ENCODE data around the gene HAP1.

- TF ChIP-seq, protein P1, sequence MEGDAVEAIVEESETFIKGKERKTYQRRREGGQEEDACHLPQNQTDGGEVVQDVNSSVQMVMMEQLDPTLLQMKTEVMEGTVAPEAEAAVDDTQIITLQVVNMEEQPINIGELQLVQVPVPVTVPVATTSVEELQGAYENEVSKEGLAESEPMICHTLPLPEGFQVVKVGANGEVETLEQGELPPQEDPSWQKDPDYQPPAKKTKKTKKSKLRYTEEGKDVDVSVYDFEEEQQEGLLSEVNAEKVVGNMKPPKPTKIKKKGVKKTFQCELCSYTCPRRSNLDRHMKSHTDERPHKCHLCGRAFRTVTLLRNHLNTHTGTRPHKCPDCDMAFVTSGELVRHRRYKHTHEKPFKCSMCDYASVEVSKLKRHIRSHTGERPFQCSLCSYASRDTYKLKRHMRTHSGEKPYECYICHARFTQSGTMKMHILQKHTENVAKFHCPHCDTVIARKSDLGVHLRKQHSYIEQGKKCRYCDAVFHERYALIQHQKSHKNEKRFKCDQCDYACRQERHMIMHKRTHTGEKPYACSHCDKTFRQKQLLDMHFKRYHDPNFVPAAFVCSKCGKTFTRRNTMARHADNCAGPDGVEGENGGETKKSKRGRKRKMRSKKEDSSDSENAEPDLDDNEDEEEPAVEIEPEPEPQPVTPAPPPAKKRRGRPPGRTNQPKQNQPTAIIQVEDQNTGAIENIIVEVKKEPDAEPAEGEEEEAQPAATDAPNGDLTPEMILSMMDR (IDR thresholded peaks at IDR 0.05 in 8 of 11, conservative IDR thresholded peaks at IDR 0.05 in 3 of 11): no peak
- TF ChIP-seq POLR2A (IDR thresholded peaks at IDR 0.05): no peak
- TF ChIP-seq POLR2AphosphoS5 (IDR thresholded peaks at IDR 0.05): no peak
Measured at GRCh38 chr17:41681776-41682175, 52.7 kb downstream of the HAP1 start.
